GM21526 (cell line): Measurements from ENCODE around the gene FLT3LG.

Experiments used
- ATAC-seq: cut with Tn5 transposase; IDR thresholded peaks from one replicate; pipeline ENCODE4 v1.9.1; 2021; ENCODE audit warnings: moderate library complexity; ENCODE audit not compliant: unreplicated experiment, low FRiP score

FLT3LG gene

DNA sequence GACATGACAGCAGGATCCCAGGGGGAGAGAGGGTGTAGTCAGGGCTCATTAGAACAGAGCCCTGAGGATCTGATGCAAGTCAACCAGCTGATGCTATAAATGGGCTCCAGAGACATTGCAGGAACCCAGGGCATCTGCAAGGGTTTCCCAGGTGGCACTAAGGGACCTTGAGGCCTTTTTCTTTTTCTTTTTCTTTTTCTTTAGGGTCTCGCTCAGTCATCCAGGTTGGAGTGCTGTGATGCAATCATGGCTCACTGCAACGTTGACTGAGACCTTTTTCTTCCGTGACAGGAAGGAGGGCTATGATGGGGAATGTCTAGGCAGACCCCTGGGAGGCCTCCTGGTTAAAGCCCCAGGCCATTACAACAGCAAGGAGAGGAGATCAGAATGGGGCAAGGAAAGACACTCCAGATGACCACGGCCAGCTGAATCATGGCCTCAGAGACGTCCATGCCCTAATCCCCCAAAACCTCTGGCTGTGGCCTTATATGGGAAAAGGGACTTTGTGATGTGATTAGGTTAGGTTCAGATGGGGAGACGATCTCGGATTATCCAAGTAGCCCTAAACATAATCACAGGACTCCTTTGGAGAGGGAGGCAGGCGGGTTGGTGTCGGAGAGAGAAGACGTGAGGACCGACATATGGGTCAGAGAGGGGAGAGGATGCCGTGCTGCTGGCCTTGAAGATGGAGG is 33.9 kb downstream of the FLT3LG start:
- no peak for ATAC-seq

DNA sequence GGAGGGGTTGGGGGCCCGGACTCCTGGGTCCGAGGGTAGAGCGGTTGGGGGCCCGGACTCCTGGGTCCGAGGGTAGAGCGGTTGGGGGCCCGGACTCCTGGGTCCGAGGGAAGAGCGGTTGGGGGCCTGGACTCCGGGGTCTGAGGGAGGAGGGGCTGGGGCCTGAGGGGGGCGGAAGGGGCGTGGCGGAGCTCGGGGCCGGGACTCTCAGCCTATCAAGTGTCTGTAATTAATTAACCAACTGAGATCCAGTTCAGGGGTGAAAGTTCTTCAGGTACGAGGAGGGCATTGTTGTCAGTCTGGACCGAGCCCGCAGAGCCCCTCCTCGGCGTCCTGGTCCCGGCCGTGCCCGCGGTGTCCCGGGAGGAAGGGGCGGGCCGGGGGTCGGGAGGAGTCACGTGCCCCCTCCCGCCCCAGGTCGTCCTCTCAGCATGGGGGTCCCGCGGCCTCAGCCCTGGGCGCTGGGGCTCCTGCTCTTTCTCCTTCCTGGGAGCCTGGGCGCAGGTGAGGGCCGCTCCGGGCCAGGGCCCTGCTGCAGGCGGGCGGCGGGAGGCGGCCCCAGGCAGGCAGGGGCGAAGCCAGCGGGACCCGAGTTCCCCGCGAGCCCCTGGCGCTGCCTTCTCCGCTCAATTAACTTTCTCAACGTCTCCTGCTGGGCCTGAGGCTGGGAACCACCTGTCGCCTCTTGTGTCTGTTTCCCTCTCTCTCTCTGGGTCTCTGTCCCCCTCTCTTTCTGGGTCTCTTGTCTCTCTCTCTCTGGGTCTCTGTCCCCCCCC is 39.1 kb downstream of the FLT3LG start:
- no peak for ATAC-seq

DNA sequence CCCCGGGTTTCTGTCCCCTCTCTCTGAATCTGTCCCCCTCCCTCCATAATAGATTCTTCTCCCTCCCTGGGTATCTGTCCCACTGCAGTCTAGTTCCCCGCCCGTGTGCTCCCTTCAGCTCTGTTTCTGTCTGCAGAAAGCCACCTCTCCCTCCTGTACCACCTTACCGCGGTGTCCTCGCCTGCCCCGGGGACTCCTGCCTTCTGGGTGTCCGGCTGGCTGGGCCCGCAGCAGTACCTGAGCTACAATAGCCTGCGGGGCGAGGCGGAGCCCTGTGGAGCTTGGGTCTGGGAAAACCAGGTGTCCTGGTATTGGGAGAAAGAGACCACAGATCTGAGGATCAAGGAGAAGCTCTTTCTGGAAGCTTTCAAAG is 39.7 kb downstream of the FLT3LG start:
- no peak for ATAC-seq

DNA sequence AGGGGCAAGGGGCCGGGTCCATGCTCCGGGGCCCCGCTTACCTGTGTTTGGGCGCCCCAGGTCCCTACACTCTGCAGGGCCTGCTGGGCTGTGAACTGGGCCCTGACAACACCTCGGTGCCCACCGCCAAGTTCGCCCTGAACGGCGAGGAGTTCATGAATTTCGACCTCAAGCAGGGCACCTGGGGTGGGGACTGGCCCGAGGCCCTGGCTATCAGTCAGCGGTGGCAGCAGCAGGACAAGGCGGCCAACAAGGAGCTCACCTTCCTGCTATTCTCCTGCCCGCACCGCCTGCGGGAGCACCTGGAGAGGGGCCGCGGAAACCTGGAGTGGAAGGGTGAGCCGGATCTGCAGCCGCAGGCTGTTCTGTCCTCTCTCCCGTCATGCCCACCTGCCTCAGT is 40.1 kb downstream of the FLT3LG start:
- ATAC-seq = no peak

DNA sequence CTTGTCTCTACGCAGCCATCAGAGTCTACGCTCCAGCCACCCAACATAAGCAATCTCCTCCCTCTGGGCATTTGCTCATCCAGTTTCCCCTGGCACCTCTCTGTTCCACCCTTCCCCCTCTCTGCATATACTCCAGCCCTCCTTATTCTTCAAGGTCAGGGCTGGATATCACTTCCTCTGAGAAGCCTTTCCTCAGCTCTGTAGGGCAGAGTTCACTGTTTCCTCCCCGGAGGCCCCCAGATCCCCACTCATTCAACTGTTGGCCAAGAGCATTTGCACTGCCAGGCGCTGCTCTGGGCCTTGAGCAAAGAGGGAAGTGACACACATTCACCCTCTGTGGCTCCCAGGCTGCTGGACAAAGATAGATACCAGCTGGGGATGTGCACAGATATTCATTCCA is 41.8 kb downstream of the FLT3LG start:
- ATAC-seq = no peak

DNA sequence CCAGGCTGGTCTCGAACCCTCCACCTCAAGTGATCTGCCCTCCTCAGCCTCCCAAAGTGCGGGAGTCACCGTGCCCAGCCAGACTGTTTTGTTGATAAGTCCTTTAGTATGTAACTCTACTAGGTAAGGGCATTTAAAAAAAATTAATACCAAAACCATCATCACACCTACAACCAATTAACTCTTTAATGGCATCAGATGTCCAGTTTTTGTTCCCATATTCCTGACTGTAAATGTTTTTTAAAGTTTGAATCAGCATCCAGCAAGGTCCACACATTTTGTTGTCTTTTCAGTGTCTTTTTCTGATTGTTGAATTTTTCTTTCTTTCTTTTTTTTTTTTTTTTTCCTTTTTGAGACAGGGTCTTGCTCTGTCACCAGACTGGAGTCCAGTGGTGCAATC is 44.0 kb downstream of the FLT3LG start:
- no peak for ATAC-seq

DNA sequence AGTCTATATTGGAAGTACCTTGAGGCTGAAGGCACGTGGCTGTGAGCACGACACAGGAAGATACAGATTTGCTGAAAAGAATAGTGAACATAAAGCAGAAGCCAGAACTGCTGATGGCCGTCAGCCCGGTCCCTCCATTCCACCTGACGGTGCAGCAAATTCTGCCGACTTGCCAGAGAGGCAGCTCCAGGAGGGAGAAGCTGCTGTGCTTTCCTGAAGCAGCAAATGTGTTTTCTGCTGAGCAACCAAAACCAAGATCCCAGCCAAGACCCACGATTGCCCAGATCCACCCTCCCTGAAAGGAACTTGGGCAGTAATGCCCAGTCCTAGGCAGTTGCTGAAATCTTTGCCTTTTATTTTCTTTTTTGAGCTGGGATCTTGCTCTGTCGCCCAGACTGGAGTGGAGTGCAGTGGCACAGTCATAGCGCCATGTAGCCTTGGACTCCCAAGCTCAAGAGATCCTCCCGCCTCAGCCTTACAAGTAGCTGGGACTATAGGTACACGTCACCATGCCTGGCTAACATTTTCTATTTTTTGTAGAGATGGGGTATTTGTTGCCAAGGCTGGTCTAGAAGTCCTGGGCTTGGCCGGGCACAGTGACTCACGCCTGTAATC is 46.8 kb downstream of the FLT3LG start:
- no peak for ATAC-seq

DNA sequence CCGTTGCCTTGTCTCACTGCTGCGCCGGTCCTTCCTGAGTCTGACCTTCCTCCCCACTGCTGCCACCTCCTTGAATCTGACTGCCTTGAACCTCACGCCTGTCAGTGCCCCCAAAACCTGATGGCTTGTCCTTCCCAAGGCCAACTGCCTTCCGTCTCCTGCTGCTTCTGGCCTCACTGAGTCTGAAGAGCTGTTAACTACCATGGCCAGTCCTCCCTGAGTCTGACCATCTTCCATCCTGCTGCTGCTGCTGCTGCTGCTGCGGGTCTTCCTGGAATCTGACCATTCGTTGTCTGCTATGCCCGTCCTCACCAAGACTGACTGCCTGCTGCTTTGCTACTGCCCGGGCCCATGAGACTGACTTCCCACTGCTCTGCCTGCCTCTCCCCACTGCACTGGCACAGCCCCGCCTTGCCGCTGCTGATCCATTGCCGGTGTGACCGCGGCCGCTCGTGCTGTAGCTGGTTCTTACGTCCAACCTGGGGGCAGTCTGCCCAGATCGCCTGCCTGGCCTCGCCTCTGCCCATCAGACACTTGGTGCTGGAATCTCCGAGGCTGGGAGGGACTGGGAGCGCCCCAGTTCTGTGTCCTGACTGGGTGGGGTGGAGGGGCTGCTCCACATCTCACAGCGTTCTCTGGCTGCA is 50.9 kb downstream of the FLT3LG start:
- ATAC-seq = no peak

DNA sequence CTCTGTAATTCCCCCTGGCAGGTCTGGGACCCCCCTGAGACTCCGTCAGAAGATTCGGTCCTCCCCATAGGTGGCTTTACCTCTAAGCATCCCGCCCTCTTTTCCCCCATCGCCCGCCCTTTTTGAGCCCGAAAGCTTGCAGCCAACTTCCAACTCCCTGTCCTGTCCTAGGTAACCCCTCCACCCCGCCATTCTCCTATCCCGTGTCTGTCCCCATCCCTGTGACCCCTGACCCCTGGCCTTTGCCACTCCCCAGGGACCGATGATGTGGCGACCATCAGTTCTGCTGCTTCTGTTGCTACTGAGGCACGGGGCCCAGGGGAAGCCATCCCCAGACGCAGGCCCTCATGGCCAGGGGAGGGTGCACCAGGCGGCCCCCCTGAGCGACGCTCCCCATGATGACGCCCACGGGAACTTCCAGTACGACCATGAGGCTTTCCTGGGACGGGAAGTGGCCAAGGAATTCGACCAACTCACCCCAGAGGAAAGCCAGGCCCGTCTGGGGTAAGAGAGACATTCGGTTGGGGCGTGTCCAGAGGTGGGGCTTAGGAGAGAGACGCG is 54.3 kb downstream of the FLT3LG start:
- ATAC-seq = no peak

DNA sequence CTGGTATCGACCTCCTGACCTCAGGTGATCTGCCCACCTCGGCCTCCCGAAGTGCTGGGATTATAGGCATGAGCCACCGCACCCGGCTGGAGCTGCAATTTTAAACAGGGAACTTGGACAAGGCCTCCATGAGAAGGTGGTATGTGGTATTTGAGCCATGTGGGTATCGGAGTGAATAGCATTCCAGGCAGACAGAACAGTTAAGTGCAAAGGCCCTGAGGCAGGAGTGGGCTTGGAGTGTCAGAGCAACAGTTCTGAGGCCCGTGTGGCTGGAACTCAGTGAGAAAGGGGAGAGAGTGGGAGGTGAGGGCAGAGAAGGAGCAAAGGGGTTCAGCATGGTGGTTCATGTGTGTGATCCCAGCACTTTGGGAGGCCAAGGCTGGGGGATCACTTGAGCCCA is 56.7 kb downstream of the FLT3LG start:
- ATAC-seq = no peak

DNA sequence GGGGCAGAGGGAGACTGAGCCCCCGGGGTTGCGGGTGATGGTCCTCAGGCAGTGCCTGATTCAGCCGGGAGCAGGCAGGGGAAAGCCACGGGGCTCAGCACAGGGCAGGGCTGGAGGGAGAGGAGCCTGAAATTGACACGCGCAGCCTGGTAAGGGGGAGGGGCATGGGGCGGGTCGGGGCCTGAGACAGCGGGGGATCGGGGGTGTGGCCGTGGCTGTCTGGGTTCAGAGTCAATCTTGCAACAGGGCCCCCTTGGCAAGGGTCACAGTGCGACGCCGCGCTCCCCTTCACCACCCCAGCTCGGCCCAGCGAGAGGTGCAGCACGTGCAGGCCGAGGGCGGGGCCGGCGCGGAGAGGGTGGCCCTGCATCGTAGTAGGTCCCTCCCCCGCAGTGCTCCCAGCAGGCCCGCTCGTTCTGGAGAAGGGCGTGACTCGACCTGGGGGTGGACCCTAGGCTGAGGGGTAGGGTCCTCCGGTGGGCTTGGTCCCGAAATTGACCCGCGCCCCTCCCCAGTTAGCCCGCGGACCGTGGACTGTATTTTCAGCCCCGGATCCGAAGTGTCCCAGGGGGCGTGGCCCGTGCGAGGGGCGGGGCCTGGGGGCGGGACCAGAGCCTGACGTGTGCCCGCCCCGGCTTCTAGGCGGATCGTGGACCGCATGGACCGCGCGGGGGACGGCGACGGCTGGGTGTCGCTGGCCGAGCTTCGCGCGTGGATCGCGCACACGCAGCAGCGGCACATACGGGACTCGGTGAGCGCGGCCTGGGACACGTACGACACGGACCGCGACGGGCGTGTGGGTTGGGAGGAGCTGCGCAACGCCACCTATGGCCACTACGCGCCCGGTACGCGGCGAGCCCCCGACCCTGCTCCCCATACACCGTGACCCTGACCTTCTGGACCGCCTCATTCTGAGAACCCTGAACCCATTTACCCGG is 59.8 kb downstream of the FLT3LG start:
- peak; percentile 59 for ATAC-seq

DNA sequence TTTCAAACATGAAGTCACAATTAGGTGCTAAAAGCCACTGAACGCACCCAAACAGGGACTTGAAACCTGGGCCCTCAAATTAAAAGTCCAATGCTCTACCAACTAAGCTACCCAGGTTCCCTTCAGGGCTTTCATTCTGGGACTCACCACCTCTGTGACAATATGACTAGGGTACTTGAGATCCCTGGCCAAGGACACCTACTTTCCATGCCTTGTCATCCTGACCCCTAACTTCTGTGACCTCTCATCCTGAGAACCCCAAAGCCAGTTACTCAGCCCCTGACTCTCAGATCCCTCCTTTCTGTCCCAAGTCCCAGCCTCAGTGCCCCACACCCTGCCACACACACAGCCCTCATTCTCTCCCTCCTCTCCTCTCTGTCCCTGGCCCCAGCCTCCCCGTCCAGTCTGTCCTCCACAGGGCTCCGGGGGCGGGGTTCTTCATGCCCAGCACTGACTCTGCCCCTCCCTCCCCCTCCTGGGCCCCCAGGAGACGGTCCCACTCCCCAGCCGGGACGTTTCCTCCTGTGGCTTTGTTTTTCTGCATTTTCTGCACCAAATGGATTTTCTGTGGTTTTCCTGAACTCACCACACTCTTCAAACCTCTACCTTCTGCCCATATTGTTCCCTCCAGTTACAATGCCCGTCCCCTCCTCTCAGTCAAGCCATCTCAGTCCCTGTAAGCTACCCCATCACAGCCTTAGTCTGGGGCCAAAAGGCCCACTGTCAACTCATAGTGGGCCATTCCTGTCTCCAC is 60.8 kb downstream of the FLT3LG start:
- ATAC-seq = no peak
